ENCODE data around the gene RNF151. TPM values are rescaled to one million over a fixed set of nuclear protein-coding genes. Genes with fewer than 3 reads are reported as not detected.
A peak's percentile ranks its signal among the peaks of the same experiment; 100 is the strongest.

The RNF151 gene
- total RNA-seq, 1 donor from 2014 or later, result not detected

DNA sequence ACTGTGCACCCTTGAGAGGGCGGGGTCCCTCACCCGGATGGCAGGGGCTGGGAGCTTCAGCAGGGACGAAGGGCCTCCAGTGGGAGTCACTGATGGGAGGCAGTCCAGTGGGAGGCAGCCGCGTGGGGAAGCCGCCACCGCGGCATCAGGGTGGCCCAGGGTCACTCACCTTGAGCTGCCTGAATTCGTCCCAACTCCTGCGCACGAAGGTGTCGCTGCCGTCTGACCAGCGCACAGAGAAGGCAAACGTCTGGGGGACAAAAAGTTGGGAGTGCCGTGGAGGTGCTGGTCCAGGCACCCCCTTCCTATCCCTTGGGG lies 14.1 kb downstream of the RNF151 start:
- no peak for DNase-seq (ENCODE audit: extremely low spot score in 2 of 2)
- H3K27ac ChIP-seq, result no peak overlapping the region
- peaks cover 0 to 28% of the 10 kb centered on the region in 2 donors for H3K36me3 ChIP-seq
- no peaks in the 10 kb centered on the region for H3K9me3 ChIP-seq
- no peak overlapping the region for H3K4me3 ChIP-seq
- intact Hi-C loops (cut with DNase I), result no loop called here
- peaks cover 30% of the 10 kb centered on the region for H3K4me1 ChIP-seq
- no peaks in the 10 kb centered on the region for H3K27me3 ChIP-seq
- TF ChIP-seq POLR2AphosphoS5 (IDR thresholded peaks at IDR 0.05; ENCODE audit: insufficient read depth in 1 of 2, low read depth in 1 of 2) (no peak), POLR2A (IDR thresholded peaks at IDR 0.05) (no peak)
- TF ChIP-seq, protein P1, sequence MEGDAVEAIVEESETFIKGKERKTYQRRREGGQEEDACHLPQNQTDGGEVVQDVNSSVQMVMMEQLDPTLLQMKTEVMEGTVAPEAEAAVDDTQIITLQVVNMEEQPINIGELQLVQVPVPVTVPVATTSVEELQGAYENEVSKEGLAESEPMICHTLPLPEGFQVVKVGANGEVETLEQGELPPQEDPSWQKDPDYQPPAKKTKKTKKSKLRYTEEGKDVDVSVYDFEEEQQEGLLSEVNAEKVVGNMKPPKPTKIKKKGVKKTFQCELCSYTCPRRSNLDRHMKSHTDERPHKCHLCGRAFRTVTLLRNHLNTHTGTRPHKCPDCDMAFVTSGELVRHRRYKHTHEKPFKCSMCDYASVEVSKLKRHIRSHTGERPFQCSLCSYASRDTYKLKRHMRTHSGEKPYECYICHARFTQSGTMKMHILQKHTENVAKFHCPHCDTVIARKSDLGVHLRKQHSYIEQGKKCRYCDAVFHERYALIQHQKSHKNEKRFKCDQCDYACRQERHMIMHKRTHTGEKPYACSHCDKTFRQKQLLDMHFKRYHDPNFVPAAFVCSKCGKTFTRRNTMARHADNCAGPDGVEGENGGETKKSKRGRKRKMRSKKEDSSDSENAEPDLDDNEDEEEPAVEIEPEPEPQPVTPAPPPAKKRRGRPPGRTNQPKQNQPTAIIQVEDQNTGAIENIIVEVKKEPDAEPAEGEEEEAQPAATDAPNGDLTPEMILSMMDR (IDR thresholded peaks at IDR 0.05), result no peak

GRCh38 chr16:1981398-1981836 lies 14.8 kb downstream of the RNF151 start, which contains the start of gene NOXO1:
Gene NOXO1, minus strand, starts transcription at chr16:1981469. Its CDS starts 290 bp downstream, at chr16:1981179.
- Histone ChIP-seq H3K36me3 (peaks cover 0 to 28% of the 10 kb centered on the region in 2 donors), H3K27ac (no peak within 1 kb of the TSS), H3K9me3 (no peaks in the 10 kb centered on the region), H3K4me3 (peak within 1 kb of the TSS in 1 of 2 donors; percentile 26), H3K4me1 (peaks cover 30% of the 10 kb centered on the region), H3K27me3 (no peaks in the 10 kb centered on the region)
- no peak for TF ChIP-seq POLR2AphosphoS5 (IDR thresholded peaks at IDR 0.05; ENCODE audit: insufficient read depth in 1 of 2, low read depth in 1 of 2)
- no peak for DNase-seq (ENCODE audit: extremely low spot score in 2 of 2)
- intact Hi-C loops (cut with DNase I), result no loop called here

DNA sequence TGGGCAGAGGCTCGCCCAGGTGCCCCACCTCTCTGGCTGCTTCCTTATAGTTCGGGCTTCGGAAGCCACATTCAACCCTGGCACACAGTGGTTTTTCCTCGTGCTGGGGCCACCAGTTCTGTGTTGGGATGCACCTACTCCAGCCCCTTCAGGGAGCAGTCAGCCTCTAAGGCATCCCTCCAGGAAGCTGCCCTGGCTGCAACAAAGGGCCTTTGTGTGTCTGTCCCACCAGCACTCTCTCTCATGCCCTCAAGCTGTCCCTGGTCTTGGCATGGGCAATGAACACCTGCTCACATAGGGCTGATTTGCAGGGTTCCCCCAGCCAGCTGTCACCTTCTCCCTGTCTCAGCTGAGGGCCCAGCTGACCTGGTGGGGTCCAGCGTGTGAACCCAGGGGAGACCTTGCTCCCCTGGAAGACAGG lies 15.4 kb downstream of the RNF151 start:
- TF ChIP-seq POLR2A (IDR thresholded peaks at IDR 0.05), result no peak
- TF ChIP-seq POLR2AphosphoS5 (IDR thresholded peaks at IDR 0.05; ENCODE audit: insufficient read depth in 1 of 2, low read depth in 1 of 2), result no peak
- TF ChIP-seq, protein P1 (IDR thresholded peaks at IDR 0.05), result no peak
- Histone ChIP-seq H3K4me1 (peaks cover 30% of the 10 kb centered on the region), H3K9me3 (no peaks in the 10 kb centered on the region), H3K4me3 (no peak overlapping the region), H3K27me3 (no peaks in the 10 kb centered on the region), H3K36me3 (peaks cover 0 to 27% of the 10 kb centered on the region in 2 donors), H3K27ac (no peak overlapping the region)
- intact Hi-C loops (cut with DNase I), result no loop called here
- DNase-seq (ENCODE audit: extremely low spot score in 2 of 2), result no peak

DNA sequence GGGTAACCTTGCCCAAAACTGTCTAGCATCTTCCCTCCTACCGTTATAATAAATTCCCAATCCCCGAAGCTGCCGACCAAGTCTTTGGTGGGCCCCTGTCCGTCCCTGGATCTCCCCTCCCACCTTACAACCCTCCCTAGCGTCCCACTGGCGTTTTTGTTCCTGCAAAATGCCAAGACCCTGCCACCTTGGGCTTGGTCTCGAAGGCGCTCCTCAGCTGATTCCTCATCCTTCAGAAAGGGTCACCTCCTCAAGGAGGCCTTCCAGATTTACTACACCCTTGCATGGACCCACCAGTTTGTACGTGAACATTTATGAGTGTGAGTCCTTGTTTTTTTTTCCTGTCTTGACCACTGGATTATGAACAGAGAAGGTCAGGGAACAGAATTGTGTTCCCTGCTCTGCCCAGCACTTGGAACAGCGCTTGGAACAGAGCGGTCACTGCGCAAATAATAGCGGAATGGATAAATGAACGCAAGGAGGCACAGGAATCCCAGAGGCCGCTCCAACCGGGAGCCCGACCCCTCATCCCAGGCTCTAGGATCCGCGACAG lies 16.4 kb downstream of the RNF151 start:
- DNase-seq (ENCODE audit: extremely low spot score in 2 of 2), result no peak
- Histone ChIP-seq H3K27ac (no peak overlapping the region), H3K4me3 (peak overlapping the region; percentile 59 to 87), H3K36me3 (peaks cover 0 to 18% of the 10 kb centered on the region in 2 donors), H3K9me3 (no peaks in the 10 kb centered on the region), H3K27me3 (no peaks in the 10 kb centered on the region), H3K4me1 (peaks cover 30% of the 10 kb centered on the region)
- TF ChIP-seq, protein P1 (IDR thresholded peaks at IDR 0.05), result no peak
- TF ChIP-seq POLR2AphosphoS5 (IDR thresholded peaks at IDR 0.05; ENCODE audit: insufficient read depth in 1 of 2, low read depth in 1 of 2) (no peak), POLR2A (IDR thresholded peaks at IDR 0.05) (no peak)
- intact Hi-C loops (cut with DNase I), result no loop called here

DNA sequence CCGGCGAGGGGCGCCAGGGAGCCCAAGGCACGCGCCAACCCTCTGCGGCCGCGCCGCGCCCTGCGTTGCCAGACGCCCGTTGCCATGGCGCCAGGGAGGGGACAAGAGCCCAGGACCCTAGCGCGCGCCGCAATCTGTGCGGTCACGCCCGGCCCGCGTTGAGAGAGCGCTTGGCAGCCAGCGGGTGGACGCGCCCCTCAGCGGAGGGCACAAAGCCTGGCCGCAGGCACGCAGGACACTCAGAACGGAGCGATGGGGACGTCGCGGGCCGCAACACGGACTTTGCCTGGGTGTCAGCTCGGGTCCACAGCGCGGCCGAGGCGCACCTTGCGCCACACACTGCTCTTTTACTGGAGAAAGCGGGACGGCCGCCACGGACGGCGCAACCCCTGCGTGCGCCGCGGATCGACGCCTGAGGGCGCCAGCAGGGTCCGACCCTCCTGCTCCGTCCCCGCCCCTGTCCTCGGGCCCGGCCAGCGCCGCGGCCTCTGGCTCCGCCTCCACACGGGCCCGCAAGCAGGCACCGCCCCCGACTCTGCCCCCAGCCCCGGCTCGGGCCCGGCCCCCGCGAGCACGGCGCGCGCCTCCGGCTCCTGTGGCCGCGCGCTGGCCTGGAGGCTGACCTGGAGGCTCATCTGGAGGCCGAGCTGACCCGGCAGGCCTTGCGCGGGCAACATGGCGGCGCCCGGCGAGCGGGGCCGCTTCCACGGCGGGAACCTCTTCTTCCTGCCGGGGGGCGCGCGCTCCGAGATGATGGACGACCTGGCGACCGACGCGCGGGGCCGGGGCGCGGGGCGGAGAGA lies 17.1 kb downstream of the RNF151 start, which contains the start of gene GFER:
GFER (plus strand) TSS at position 650 of the 803 bp plus-strand sequence; CDS start at position 676, 26 bp downstream.
- H3K27me3 ChIP-seq, result no peaks in the 10 kb centered on the region

More for the DNA sequence above, 17.1 kb downstream of the RNF151 start, which contains the start of gene GFER:
- intact Hi-C loops (cut with DNase I), result no loop called here
- peak within 1 kb of the TSS; percentile 53 for H3K27ac ChIP-seq
- peak within 1 kb of the TSS; percentile 59 to 87 for H3K4me3 ChIP-seq
- no peaks in the 10 kb centered on the region for H3K9me3 ChIP-seq
- DNase-seq (ENCODE audit: extremely low spot score in 2 of 2), result no peak
- peaks cover 30% of the 10 kb centered on the region for H3K4me1 ChIP-seq
- TF ChIP-seq POLR2A (IDR thresholded peaks at IDR 0.05) (no peak), POLR2AphosphoS5 (IDR thresholded peaks at IDR 0.05; ENCODE audit: insufficient read depth in 1 of 2, low read depth in 1 of 2) (peak in 1 of 2 donors; percentile 51)
- TF ChIP-seq, protein P1 (IDR thresholded peaks at IDR 0.05), result peak in 2 of 3 experiments; percentile 3 to 6
- peaks cover 0 to 13% of the 10 kb centered on the region in 2 donors for H3K36me3 ChIP-seq

Measured in vagina (tissue), 2 donors.